GM21447 (cell line): ENCODE data around the gene EIF5.

ENCODE experiments used
- ATAC-seq: cut with Tn5 transposase; IDR thresholded peaks from one replicate; pipeline ENCODE4 v1.9.1; 2021; ENCODE audit not compliant: unreplicated experiment

EIF5 gene

GRCh38 chr14:103392572-103392971 lies 58.5 kb downstream of the EIF5 start:
- no peak for ATAC-seq

- no peak for ATAC-seq
Measured at GRCh38 chr14:103393070-103393469, 59.0 kb downstream of the EIF5 start.

GRCh38 chr14:103393676-103394626 lies 59.9 kb downstream of the EIF5 start:
- no peak for ATAC-seq
